Testis (tissue), 3 donors: ENCODE measurements around the gene ANXA10. TPM values are rescaled to one million over a fixed set of nuclear protein-coding genes. Genes with fewer than 3 reads are reported as not detected.

Source experiments
- DNase-seq: peaks from one replicate; pipeline ENCODE4 v3.0.0-alpha.2; 2019
- H3K27ac ChIP-seq, 2 donors: fragments of 200-600 bp; sonication (generic); one replicate each; pipeline ENCODE4 v1.5.1; 2019
- H3K27me3 ChIP-seq: fragments of 200-600 bp; sonication (generic); one replicate; pipeline ENCODE4 v1.5.1; 2019
- H3K36me3 ChIP-seq: fragments of 200-600 bp; sonication (generic); one replicate; pipeline ENCODE4 v1.5.1; 2017; ENCODE audit warnings: low read depth; ENCODE audit errors: missing control alignments
- H3K4me1 ChIP-seq: fragments of 200-600 bp; sonication (generic); one replicate; pipeline ENCODE4 v1.5.1; 2019
- H3K4me3 ChIP-seq, 2 donors: fragments of 200-600 bp; sonication (generic); one replicate each; pipeline ENCODE4 v1.5.1; 2017 to 2019
- H3K9me3 ChIP-seq: fragments of 200-600 bp; sonication (generic); one replicate; pipeline ENCODE4 v1.5.1; 2017
- POLR2A ChIP-seq: fragments of 450-650 bp; IDR thresholded peaks from one replicate; pipeline ENCODE4 v1.6.1; 2017; ENCODE audit warnings: antibody characterized with exemption, mild to moderate bottlenecking, moderate library complexity
- WGBS, 2 donors: methylation state at CpG; one replicate each; pipeline ENCODE4 v1.1.5; 2018; 5-methylcytosine and 5-hydroxymethylcytosine counted together
- intact Hi-C: fragments of 100-400 bp; cut with DNase I; formaldehyde crosslinking; loops from one replicate; pipeline ENCODE4 v1.15.1; 2023; ENCODE audit warnings: low total_unique reads
- polyA plus RNA-seq: library from polyadenylated mRNA; stranded (reverse); fragments of 350-450 nt; fragmentation: Illumina TruSeq; extraction: RNeasy Lipid Tissue Mini Kit (QIAGEN cat#74804); gene quantifications from one replicate; pipeline ENCODE4 v1.2.3, GENCODE V29; 2014; ENCODE audit warnings: low read depth, low replicate concordance; ENCODE audit not compliant: insufficient read depth
- total RNA-seq, 2 donors: library from RNA; depleted of rRNA; stranded (reverse); fragments of >200 nt; gene quantifications; one replicate each; pipeline ENCODE4 v1.2.3, GENCODE V29; 2016
- TF ChIP-seq, protein P1 (sequence below), 3 experiments: fragments of 450-650 bp in 2 of 3; fragments of 200-600 bp in 1 of 3; sonication (generic) in 1 of 3; IDR thresholded peaks; one replicate each; pipeline ENCODE4 v1.5.1; 2016 to 2019; ENCODE audit warnings: antibody characterized with exemption in 3 of 3, mild to moderate bottlenecking in 2 of 3, moderate library complexity in 1 of 3

Gene ANXA10
- total and polyA plus RNA-seq, 3 donors from 2014 or later, result 0.25 to 2.7 (median 0.71) TPM

DNA sequence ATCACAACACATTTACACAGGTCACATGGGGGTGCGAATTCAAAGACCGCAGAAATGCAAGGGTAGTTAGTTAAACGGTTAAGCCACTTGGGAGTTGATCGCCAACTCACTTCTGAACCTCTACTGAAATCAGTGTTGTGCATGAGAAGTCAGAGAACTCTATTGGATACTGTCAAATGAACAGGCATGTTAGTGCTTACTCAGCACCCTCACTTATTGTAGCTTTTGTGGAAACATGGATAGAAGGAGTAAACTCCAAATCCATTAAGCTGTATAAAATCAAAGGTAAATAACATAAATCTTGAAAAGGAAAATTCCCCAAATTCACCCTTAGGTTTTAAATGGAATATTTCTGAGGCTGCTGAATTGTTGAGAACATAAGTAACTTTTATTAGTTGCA, 17.5 kb upstream of the ANXA10 start:
- Histone ChIP-seq H3K4me3 (no peak overlapping the region), H3K9me3 (no peaks in the 10 kb centered on the region), H3K4me1 (no peaks in the 10 kb centered on the region), H3K27me3 (no peaks in the 10 kb centered on the region), H3K27ac (no peak overlapping the region), H3K36me3 (no peaks in the 10 kb centered on the region)
- intact Hi-C loops, result no loop called here
- TF ChIP-seq POLR2A, result no peak
- TF ChIP-seq, protein P1, sequence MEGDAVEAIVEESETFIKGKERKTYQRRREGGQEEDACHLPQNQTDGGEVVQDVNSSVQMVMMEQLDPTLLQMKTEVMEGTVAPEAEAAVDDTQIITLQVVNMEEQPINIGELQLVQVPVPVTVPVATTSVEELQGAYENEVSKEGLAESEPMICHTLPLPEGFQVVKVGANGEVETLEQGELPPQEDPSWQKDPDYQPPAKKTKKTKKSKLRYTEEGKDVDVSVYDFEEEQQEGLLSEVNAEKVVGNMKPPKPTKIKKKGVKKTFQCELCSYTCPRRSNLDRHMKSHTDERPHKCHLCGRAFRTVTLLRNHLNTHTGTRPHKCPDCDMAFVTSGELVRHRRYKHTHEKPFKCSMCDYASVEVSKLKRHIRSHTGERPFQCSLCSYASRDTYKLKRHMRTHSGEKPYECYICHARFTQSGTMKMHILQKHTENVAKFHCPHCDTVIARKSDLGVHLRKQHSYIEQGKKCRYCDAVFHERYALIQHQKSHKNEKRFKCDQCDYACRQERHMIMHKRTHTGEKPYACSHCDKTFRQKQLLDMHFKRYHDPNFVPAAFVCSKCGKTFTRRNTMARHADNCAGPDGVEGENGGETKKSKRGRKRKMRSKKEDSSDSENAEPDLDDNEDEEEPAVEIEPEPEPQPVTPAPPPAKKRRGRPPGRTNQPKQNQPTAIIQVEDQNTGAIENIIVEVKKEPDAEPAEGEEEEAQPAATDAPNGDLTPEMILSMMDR (IDR thresholded peaks at IDR 0.05), result no peak
- DNase-seq, result no peak
- WGBS, 2 donors, result 91 to 96% methylated on average over 4 of the region's 4 CpGs

- H3K4me1 ChIP-seq, result no peaks in the 10 kb centered on the region
- H3K36me3 ChIP-seq, result no peaks in the 10 kb centered on the region
- H3K4me3 ChIP-seq, result no peak overlapping the region
- no peaks in the 10 kb centered on the region for H3K9me3 ChIP-seq
- intact Hi-C loops, result no loop called here
- no peaks in the 10 kb centered on the region for H3K27me3 ChIP-seq
- H3K27ac ChIP-seq, result no peak overlapping the region
- WGBS, 2 donors, result 7 to 12% methylated on average over 2 of the region's 2 CpGs
- DNase-seq, result peak; percentile 84
- no peak for TF ChIP-seq POLR2A
- TF ChIP-seq, protein P1 (IDR thresholded peaks at IDR 0.05), result peak; percentile 38 to 84 (median 68)
Observed at GRCh38 chr4:168076989-168077725, 15.2 kb upstream of the ANXA10 start.

- no peak overlapping the region for H3K4me3 ChIP-seq
- no peaks in the 10 kb centered on the region for H3K9me3 ChIP-seq
- H3K36me3 ChIP-seq, result no peaks in the 10 kb centered on the region
- no peaks in the 10 kb centered on the region for H3K27me3 ChIP-seq
- 70% methylated on average over 5 of the region's 5 CpGs for WGBS, 2 donors
- intact Hi-C loops, result no loop called here
- no peak for DNase-seq
- H3K4me1 ChIP-seq, result no peaks in the 10 kb centered on the region
- H3K27ac ChIP-seq, result no peak overlapping the region
- TF ChIP-seq, protein P1 (IDR thresholded peaks at IDR 0.05), result no peak
Observed at GRCh38 chr4:168077726-168078239, 14.6 kb upstream of the ANXA10 start.

DNA sequence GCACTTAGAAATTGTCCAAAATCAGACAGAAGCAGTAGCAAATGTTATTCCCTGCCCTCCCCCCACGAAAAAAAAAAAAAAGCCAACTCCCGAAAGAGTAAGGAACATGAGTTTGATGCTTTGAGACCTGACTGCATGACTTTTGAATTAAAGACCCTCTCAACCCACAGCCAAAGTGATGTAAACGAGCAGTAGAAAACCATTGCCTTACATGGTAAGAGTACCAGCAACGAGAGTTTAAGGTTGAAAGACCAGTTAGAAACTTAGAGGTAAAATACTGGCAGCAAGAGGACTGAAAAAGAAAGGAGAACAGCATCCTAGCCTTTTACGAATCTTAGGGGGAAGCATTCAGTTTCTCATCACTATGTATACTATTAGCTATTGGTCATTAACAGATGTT, 10.0 kb upstream of the ANXA10 start:
- Histone ChIP-seq H3K27me3 (no peaks in the 10 kb centered on the region), H3K9me3 (no peaks in the 10 kb centered on the region), H3K4me1 (no peaks in the 10 kb centered on the region), H3K36me3 (no peaks in the 10 kb centered on the region), H3K4me3 (no peak overlapping the region), H3K27ac (no peak overlapping the region)
- intact Hi-C loops, result no loop called here
- TF ChIP-seq POLR2A, result no peak
- TF ChIP-seq, protein P1 (IDR thresholded peaks at IDR 0.05), result no peak
- DNase-seq, result no peak
- 72% methylated on average over 5 of the region's 5 CpGs for WGBS, 2 donors
